Endothelial cell of umbilical vein (primary cell): ENCODE results near the gene MORN5. TPM values are rescaled to one million over a fixed set of nuclear protein-coding genes. Genes with fewer than 3 reads are reported as not detected.

ENCODE experiments used
- BruUV-seq: library from RNA; stranded (reverse); fragments of 400-500 nt; replicated peaks from 2 replicates; lab custom pipeline; 2021; lab: Mats Ljungman, UMichigan
- CTCF ChIA-PET: fragments of 300-600, 350-600 bp; sonication (Branson Sonifier 250); formaldehyde crosslinking; loops from one replicate; lab custom pipeline; 2021; ENCODE audit warnings: antibody characterized with exemption, inconsistent platforms; lab: Charles Lee
- POLR2A ChIA-PET: fragments of 300-600, 350-600 bp; sonication (Branson Sonifier 250); formaldehyde crosslinking; loops from one replicate; lab custom pipeline; 2021; ENCODE audit warnings: antibody characterized with exemption, inconsistent platforms; lab: Charles Lee
- DNase-seq: peaks from one replicate; pipeline ENCODE4 v3.0.0-alpha.2; 2011; ENCODE audit warnings: low read depth, low spot score
- FAIRE-seq: peaks from 2 replicates; lab custom pipeline; 2011; peaks lifted over from hg19 to GRCh38; lab: Jason Lieb, UNC
- H2AFZ ChIP-seq: 2 replicates; pipeline ENCODE4 v1.6.0; 2012; ENCODE audit warnings: low read depth, low read length, control low read depth, inconsistent platforms
- H3K27ac ChIP-seq: 2 replicates; pipeline ENCODE4 v1.5.1; 2011; ENCODE audit warnings: low read depth, mild to moderate bottlenecking, control low read depth, low read length, moderate library complexity; ENCODE audit not compliant: insufficient read depth
- H3K27me3 ChIP-seq, 2 experiments: 2 replicates each; pipeline versions ENCODE4 v1.6.0 to v1.6.1; 2011; ENCODE audit warnings: low read length in 2 of 2, mixed read lengths in 1 of 2; ENCODE audit not compliant: control insufficient read depth in 2 of 2, insufficient read depth in 2 of 2
- H3K36me3 ChIP-seq, 2 experiments: 2 replicates in 1 of 2; 3 replicates in 1 of 2; pipeline ENCODE4 v1.5.1; 2011; ENCODE audit warnings: low read length in 2 of 2, mild to moderate bottlenecking in 1 of 2, moderate library complexity in 1 of 2; ENCODE audit not compliant: control insufficient read depth in 2 of 2, insufficient read depth in 2 of 2; ENCODE audit errors: extremely low read depth in 1 of 2
- H3K4me1 ChIP-seq: 3 replicates; pipeline ENCODE4 v1.5.1; 2011; ENCODE audit warnings: mild to moderate bottlenecking, low read length; ENCODE audit not compliant: control insufficient read depth, insufficient read depth; ENCODE audit errors: extremely low read depth
- H3K4me2 ChIP-seq: 2 replicates; pipeline ENCODE4 v1.6.1; 2011; ENCODE audit warnings: low read length, control low read depth, mixed read lengths; ENCODE audit not compliant: insufficient read depth
- H3K4me3 ChIP-seq, 3 experiments: fragments of 200-600 bp in 1 of 3; sonication (generic), shearing (Covaris generic) in 1 of 3; replicated peaks in 1 of 3; 2 replicates each; pipeline ENCODE4 v1.5.1; 2011 to 2016; ENCODE audit warnings: control low read depth in 3 of 3, low read length in 3 of 3, mild to moderate bottlenecking in 2 of 3, inconsistent platforms in 1 of 3, low read depth in 1 of 3, moderate library complexity in 1 of 3; ENCODE audit not compliant: insufficient read depth in 1 of 3
- H3K79me2 ChIP-seq: 2 replicates; pipeline ENCODE4 v1.6.0; 2012; ENCODE audit warnings: low read length, inconsistent platforms; ENCODE audit not compliant: control insufficient read depth, insufficient read depth
- H3K9ac ChIP-seq: replicated peaks from 2 replicates; pipeline ENCODE3; 2011; ENCODE audit warnings: low read length, control low read depth; ENCODE audit not compliant: insufficient read depth; ENCODE audit errors: extremely low read depth
- H3K9me1 ChIP-seq: replicated peaks from 3 replicates; pipeline ENCODE4 v1.6.0; 2011; ENCODE audit warnings: mild to moderate bottlenecking, low read length; ENCODE audit not compliant: control insufficient read depth, insufficient read depth; ENCODE audit errors: extremely low read depth
- H3K9me3 ChIP-seq: replicated peaks from 2 replicates; pipeline ENCODE4 v1.5.1; 2012; ENCODE audit warnings: low read length, inconsistent platforms; ENCODE audit not compliant: control insufficient read depth, insufficient read depth
- H4K20me1 ChIP-seq: replicated peaks from 2 replicates; pipeline ENCODE3; 2011; ENCODE audit warnings: mild to moderate bottlenecking, low read length; ENCODE audit not compliant: control insufficient read depth, insufficient read depth; ENCODE audit errors: extremely low read depth
- CTCF ChIP-seq, 2 donors: IDR thresholded peaks; 1 replicate in 1 of 2; 2 replicates in 1 of 2; pipeline ENCODE4 v1.5.1; 2011; ENCODE audit warnings: low read length in 2 of 2, mild to moderate bottlenecking in 2 of 2, moderate library complexity in 2 of 2, control low read depth in 1 of 2, inconsistent platforms in 1 of 2, low read depth in 1 of 2; ENCODE audit not compliant: insufficient read depth in 1 of 2; ENCODE audit errors: extremely low read depth in 1 of 2
- EZH2 ChIP-seq: IDR thresholded peaks from 2 replicates; pipeline ENCODE4 v1.6.1; 2012; ENCODE audit warnings: borderline replicate concordance, low read depth, mild to moderate bottlenecking, moderate library complexity, low read length, inconsistent platforms; ENCODE audit not compliant: severe bottlenecking
- FOS ChIP-seq: IDR thresholded peaks from 2 replicates; pipeline ENCODE4 v1.6.1; 2011; ENCODE audit warnings: mild to moderate bottlenecking, low read length, moderate library complexity, borderline replicate concordance; ENCODE audit not compliant: insufficient read depth
- GATA2 ChIP-seq: IDR thresholded peaks from 2 replicates; pipeline ENCODE4 v1.7.0; 2011; ENCODE audit warnings: low read depth, mild to moderate bottlenecking, moderate library complexity, mixed read lengths, low read length; ENCODE audit not compliant: insufficient read length, insufficient read depth
- JUN ChIP-seq: IDR thresholded peaks from 2 replicates; pipeline ENCODE4 v1.6.1; 2011; ENCODE audit warnings: borderline replicate concordance, low read depth; ENCODE audit not compliant: insufficient read length, insufficient read depth
- MAX ChIP-seq: IDR thresholded peaks from 2 replicates; pipeline ENCODE4 v1.6.1; 2011; ENCODE audit not compliant: insufficient read depth, insufficient read length
- MYC ChIP-seq: IDR thresholded peaks from one replicate; pipeline ENCODE4 v1.6.1; 2011; ENCODE audit warnings: mild to moderate bottlenecking, low read depth, low read length
- POLR2A ChIP-seq: IDR thresholded peaks from 2 replicates; pipeline ENCODE4 v1.6.1; 2012; ENCODE audit warnings: low read depth, mild to moderate bottlenecking, control low read depth, low read length
- POLR2AphosphoS5 ChIP-seq: IDR thresholded peaks from 2 replicates; pipeline ENCODE4 v1.6.1; 2012; ENCODE audit warnings: low read depth, mild to moderate bottlenecking, control low read depth, low read length, moderate library complexity; ENCODE audit not compliant: insufficient read depth
- dilution Hi-C: fragments of 300-500 bp; cut with MboI; formaldehyde crosslinking; loops from one replicate; pipeline ENCODE4 v1.15.0; 2019; ENCODE audit warnings: low sequenced_read_pairs; ENCODE audit not compliant: extremely low pct_ligation_motif_present
- intact Hi-C: fragments of 100-400 bp; cut with micrococcal nuclease; formaldehyde crosslinking; loops from one replicate; pipeline ENCODE4 v1.10.0; 2022
- polyA plus RNA-seq, 4 experiments: library from polyadenylated mRNA; depleted of rRNA in 3 of 4; stranded (reverse) in 3 of 4; unstranded in 1 of 4; fragments of >200 nt; gene quantifications; 2 replicates each; pipeline versions ENCODE4 v1.2.1 to v1.2.3, GENCODE V29; 2011 to 2012; ENCODE audit warnings: missing spikeins in 1 of 4
- total RNA-seq: library from RNA; stranded (reverse); gene quantifications from 2 replicates; pipeline ENCODE4 v1.2.3, GENCODE V29; 2021

The MORN5 gene
- total and polyA plus RNA-seq, 2 donors (not counting 3 experiments of a cell fraction or from before 2014, with no cell fraction given) = not detected

GRCh38 chr9:122129969-122130368 is 29.7 kb upstream of the MORN5 start:
- H2AFZ ChIP-seq = no peak overlapping the region
- POLR2A ChIA-PET = no interaction called here
- H3K79me2 ChIP-seq = no peaks in the 10 kb centered on the region
- intact Hi-C loops (loop anchor here (2.0 kb wide), 1 partner anchor 39 kb away; no protein-coding TSS in a partner anchor), dilution Hi-C loops (no loop called here)
- peaks cover 39% of the 10 kb centered on the region for H3K4me1 ChIP-seq
- H3K9me1 ChIP-seq = no peaks in the 10 kb centered on the region
- CTCF ChIA-PET = interaction anchor here (3.6 to 14.3 kb wide), 2 partner anchors 14 to 220 kb away, joined by 33 to 576 read pairs; no protein-coding TSS in a partner anchor
- no peak overlapping the region for H3K9ac ChIP-seq
- no peaks in the 10 kb centered on the region for H4K20me1 ChIP-seq
- H3K4me3 ChIP-seq = no peak overlapping the region
- no peaks in the 10 kb centered on the region for H3K9me3 ChIP-seq
- TF ChIP-seq POLR2AphosphoS5 = no peak
- TF ChIP-seq POLR2A = no peak
- TF ChIP-seq FOS = no peak
- no peak for TF ChIP-seq MAX
- no peak for TF ChIP-seq GATA2
- DNase-seq (no peak), FAIRE-seq (no peak)
- no peak overlapping the region for H3K4me2 ChIP-seq
- no peaks in the 10 kb centered on the region for H3K27me3 ChIP-seq
- H3K27ac ChIP-seq = no peak overlapping the region
- H3K36me3 ChIP-seq = no peaks in the 10 kb centered on the region
- BruUV-seq = no TSS peak

- TF ChIP-seq POLR2AphosphoS5 = no peak
- TF ChIP-seq EZH2 = no peak
- TF ChIP-seq MYC = no peak
- TF ChIP-seq FOS = no peak
- no peak for TF ChIP-seq GATA2
- no peak for TF ChIP-seq CTCF (IDR thresholded peaks at IDR 0.05; ENCODE audit: extremely low read depth in 1 of 2, insufficient read depth in 1 of 2, low read depth in 1 of 2, low read length in 2 of 2)
- no peak for TF ChIP-seq POLR2A
- no peak for TF ChIP-seq JUN
- no peak for TF ChIP-seq MAX
- intact Hi-C loops = no loop called here
- no peaks in the 10 kb centered on the region for H3K36me3 ChIP-seq
- H3K4me3 ChIP-seq = no peak overlapping the region
- H3K4me2 ChIP-seq = no peak overlapping the region
- ChIA-PET CTCF (interaction anchor here (1.0 to 6.1 kb wide), 3 partner anchors 14 to 219 kb away, joined by 4 to 73 read pairs (median 47); no protein-coding TSS in a partner anchor), POLR2A (no interaction called here)
- FAIRE-seq = no peak
- BruUV-seq = no TSS peak
- H3K79me2 ChIP-seq = no peaks in the 10 kb centered on the region
- no peaks in the 10 kb centered on the region for H3K9me1 ChIP-seq
- dilution Hi-C loops = no loop called here
- no peaks in the 10 kb centered on the region for H3K9me3 ChIP-seq
- no peak overlapping the region for H2AFZ ChIP-seq
- no peak overlapping the region for H3K27ac ChIP-seq
- H3K27me3 ChIP-seq = no peaks in the 10 kb centered on the region
- DNase-seq = no peak
- no peak overlapping the region for H3K9ac ChIP-seq
- H3K4me1 ChIP-seq = peaks cover 36% of the 10 kb centered on the region
- H4K20me1 ChIP-seq = no peaks in the 10 kb centered on the region
Measured at GRCh38 chr9:122130837-122131236, 28.9 kb upstream of the MORN5 start.
